ENCODE data around the gene CCNL2. TPM values are rescaled to one million over a fixed set of nuclear protein-coding genes. Genes with fewer than 3 reads are reported as not detected.

Gene CCNL2
- total and polyA plus RNA-seq, 9 donors, result 71.1 to 245 (median 196) TPM

DNA sequence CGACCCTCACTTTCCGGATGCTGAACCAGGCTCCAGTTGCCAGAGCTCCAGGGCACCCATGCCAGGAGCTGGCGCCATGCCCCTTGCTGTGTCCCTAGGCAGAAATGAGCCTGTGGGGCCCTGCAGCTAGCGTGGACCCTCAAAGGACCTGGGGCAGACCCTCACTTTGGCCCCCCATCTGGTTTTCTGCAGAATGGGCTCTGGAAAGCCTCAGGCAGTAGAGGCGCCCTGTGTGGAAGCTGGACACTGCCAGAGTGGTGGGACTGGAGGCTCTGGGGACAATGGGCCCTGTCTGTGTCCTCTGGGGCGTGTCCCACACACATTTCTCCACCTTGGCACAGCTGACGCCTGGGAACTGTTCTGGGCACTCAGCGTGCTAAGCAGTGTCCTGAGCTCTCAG is 17.8 kb downstream of the CCNL2 start:
- WGBS, 3 donors, result 81 to 85% (median 81%) methylated on average over 7 to 8 of the region's 8 CpGs
- Histone ChIP-seq H3K4me3 (no peak overlapping the region), H3K36me3 (no peaks in the 10 kb centered on the region), H3K4me1 (ENCODE audit: insufficient read depth) (no peaks in the 10 kb centered on the region), H3K27ac (no peak overlapping the region), H3K27me3 (no peaks in the 10 kb centered on the region), H3K9me3 (no peaks in the 10 kb centered on the region)
- intact Hi-C loops (cut with DNase I), result no loop called here
- no peak for TF ChIP-seq EP300 (IDR thresholded peaks at IDR 0.05)
- no peak for TF ChIP-seq POLR2A (IDR thresholded peaks at IDR 0.05)
- TF ChIP-seq, protein P1, sequence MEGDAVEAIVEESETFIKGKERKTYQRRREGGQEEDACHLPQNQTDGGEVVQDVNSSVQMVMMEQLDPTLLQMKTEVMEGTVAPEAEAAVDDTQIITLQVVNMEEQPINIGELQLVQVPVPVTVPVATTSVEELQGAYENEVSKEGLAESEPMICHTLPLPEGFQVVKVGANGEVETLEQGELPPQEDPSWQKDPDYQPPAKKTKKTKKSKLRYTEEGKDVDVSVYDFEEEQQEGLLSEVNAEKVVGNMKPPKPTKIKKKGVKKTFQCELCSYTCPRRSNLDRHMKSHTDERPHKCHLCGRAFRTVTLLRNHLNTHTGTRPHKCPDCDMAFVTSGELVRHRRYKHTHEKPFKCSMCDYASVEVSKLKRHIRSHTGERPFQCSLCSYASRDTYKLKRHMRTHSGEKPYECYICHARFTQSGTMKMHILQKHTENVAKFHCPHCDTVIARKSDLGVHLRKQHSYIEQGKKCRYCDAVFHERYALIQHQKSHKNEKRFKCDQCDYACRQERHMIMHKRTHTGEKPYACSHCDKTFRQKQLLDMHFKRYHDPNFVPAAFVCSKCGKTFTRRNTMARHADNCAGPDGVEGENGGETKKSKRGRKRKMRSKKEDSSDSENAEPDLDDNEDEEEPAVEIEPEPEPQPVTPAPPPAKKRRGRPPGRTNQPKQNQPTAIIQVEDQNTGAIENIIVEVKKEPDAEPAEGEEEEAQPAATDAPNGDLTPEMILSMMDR (IDR thresholded peaks at IDR 0.05), result no peak
- DNase-seq, result no peak

DNA sequence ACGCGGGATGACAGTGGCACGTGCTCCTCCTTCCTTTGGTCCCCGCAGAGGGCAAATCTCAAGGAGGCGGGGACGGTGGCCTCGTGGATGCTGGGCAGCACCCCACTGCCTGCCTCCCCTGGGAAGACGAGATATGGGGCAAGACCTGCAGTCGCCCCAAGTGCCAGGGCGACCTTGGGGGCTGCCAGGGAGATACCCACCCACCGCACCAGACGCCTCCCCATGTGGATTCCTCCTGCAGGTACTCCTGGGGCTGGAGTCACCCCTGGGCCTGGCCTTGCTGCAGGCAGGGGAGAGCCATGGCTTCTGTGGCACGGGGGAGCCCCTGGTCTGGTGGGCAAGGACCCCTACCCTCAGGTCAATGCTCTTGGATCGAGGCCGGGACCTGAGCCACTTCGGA is 18.3 kb downstream of the CCNL2 start:
- Histone ChIP-seq H3K27ac (no peak overlapping the region), H3K4me3 (no peak overlapping the region), H3K9me3 (no peaks in the 10 kb centered on the region), H3K36me3 (no peaks in the 10 kb centered on the region), H3K27me3 (no peaks in the 10 kb centered on the region), H3K4me1 (ENCODE audit: insufficient read depth) (peaks cover 1% of the 10 kb centered on the region)
- TF ChIP-seq EP300 (IDR thresholded peaks at IDR 0.05) (no peak), POLR2A (IDR thresholded peaks at IDR 0.05) (no peak)
- TF ChIP-seq, protein P1 (IDR thresholded peaks at IDR 0.05), result no peak
- intact Hi-C loops (cut with DNase I), result no loop called here
- WGBS, 3 donors, result 83 to 94% (median 87%) methylated on average over 16 of the region's 16 CpGs
- DNase-seq, result no peak

DNA sequence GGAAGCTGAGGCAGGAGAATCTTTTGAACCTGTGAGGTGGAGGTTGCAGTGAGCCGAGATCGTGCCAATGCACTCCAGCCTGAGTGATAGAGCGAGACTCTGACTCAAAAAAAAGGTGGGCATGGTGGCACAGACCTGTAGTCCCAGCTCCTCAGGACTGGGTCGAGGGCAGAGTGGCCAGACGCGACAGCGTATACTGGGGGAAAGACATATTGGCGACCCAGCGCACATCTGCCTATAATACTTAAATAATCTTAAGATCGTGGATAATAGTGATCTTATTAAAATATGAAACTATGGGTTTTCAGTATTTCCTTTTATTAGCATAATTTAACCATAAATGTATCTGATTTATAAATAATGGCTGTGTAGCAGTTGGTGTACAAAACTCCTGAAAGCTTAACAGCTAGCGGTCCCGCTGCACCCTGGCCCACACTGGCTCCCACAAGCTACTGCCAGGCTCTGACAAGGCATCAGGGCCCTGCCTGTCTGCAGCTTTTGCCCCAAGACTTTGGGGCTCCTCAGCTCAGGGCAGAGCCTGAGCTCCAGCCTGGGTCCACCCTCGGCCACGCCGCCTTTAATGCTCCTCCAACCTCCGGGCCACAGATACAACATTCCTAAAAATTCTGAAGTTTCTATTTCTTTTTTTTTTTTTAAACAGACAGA is 21.5 kb downstream of the CCNL2 start:
- H3K4me3 ChIP-seq, result no peak overlapping the region
- H3K27me3 ChIP-seq, result no peaks in the 10 kb centered on the region
- no peak for DNase-seq
- no peaks in the 10 kb centered on the region for H3K9me3 ChIP-seq
- TF ChIP-seq, protein P1 (IDR thresholded peaks at IDR 0.05), result no peak
- TF ChIP-seq POLR2A (IDR thresholded peaks at IDR 0.05), result no peak
- no peak for TF ChIP-seq EP300 (IDR thresholded peaks at IDR 0.05)
- intact Hi-C loops (cut with DNase I), result loop anchor here in 2 of 4 donors (10.0 kb wide), 2 partner anchors 127 to 263 kb away; partner anchors contain the start of gene C1orf159 (in 1 of the 2)
- H3K27ac ChIP-seq, result no peak overlapping the region
- peaks cover 7% of the 10 kb centered on the region for H3K4me1 ChIP-seq (ENCODE audit: insufficient read depth)
- no peaks in the 10 kb centered on the region for H3K36me3 ChIP-seq
- WGBS, 3 donors, result 89 to 90% (median 90%) methylated on average over 16 of the region's 16 CpGs

- no peak overlapping the region for H3K27ac ChIP-seq
- H3K36me3 ChIP-seq, result no peaks in the 10 kb centered on the region
- intact Hi-C loops (cut with DNase I), result loop anchor here in 2 of 4 donors (10.0 kb wide), 2 partner anchors 128 to 262 kb away; partner anchors contain the start of gene C1orf159 (in 1 of the 2)
- DNase-seq, result no peak
- H3K4me3 ChIP-seq, result no peak overlapping the region
- H3K27me3 ChIP-seq, result no peaks in the 10 kb centered on the region
- H3K9me3 ChIP-seq, result no peaks in the 10 kb centered on the region
- peaks cover 7% of the 10 kb centered on the region for H3K4me1 ChIP-seq (ENCODE audit: insufficient read depth)
- TF ChIP-seq EP300 (IDR thresholded peaks at IDR 0.05) (no peak), POLR2A (IDR thresholded peaks at IDR 0.05) (no peak)
- TF ChIP-seq, protein P1 (IDR thresholded peaks at IDR 0.05), result no peak
- WGBS, 3 donors, result 85 to 87% (median 86%) methylated on average over 10 of the region's 10 CpGs
These were observed 22.4 kb downstream of the CCNL2 start for GRCh38 chr1:1376551-1377226.

Data from ovary (tissue), 9 donors.